Stimulated activated CD8-positive, alpha-beta memory T cell treated with anti-CD3 and anti-CD28 coated beads, Interleukin-4, amount 100 ng/mL, for 4 hours (primary cell): ENCODE measurements around the gene ADGRG2.

Source experiments
- DNase-seq, 2 donors: peaks; one replicate each; pipeline ENCODE4 v3.0.0-alpha.2; 2020; ENCODE audit warnings: low read depth in 2 of 2, low spot score in 1 of 2

Gene ADGRG2, protein sequence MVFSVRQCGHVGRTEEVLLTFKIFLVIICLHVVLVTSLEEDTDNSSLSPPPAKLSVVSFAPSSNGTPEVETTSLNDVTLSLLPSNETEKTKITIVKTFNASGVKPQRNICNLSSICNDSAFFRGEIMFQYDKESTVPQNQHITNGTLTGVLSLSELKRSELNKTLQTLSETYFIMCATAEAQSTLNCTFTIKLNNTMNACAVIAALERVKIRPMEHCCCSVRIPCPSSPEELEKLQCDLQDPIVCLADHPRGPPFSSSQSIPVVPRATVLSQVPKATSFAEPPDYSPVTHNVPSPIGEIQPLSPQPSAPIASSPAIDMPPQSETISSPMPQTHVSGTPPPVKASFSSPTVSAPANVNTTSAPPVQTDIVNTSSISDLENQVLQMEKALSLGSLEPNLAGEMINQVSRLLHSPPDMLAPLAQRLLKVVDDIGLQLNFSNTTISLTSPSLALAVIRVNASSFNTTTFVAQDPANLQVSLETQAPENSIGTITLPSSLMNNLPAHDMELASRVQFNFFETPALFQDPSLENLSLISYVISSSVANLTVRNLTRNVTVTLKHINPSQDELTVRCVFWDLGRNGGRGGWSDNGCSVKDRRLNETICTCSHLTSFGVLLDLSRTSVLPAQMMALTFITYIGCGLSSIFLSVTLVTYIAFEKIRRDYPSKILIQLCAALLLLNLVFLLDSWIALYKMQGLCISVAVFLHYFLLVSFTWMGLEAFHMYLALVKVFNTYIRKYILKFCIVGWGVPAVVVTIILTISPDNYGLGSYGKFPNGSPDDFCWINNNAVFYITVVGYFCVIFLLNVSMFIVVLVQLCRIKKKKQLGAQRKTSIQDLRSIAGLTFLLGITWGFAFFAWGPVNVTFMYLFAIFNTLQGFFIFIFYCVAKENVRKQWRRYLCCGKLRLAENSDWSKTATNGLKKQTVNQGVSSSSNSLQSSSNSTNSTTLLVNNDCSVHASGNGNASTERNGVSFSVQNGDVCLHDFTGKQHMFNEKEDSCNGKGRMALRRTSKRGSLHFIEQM

DNA sequence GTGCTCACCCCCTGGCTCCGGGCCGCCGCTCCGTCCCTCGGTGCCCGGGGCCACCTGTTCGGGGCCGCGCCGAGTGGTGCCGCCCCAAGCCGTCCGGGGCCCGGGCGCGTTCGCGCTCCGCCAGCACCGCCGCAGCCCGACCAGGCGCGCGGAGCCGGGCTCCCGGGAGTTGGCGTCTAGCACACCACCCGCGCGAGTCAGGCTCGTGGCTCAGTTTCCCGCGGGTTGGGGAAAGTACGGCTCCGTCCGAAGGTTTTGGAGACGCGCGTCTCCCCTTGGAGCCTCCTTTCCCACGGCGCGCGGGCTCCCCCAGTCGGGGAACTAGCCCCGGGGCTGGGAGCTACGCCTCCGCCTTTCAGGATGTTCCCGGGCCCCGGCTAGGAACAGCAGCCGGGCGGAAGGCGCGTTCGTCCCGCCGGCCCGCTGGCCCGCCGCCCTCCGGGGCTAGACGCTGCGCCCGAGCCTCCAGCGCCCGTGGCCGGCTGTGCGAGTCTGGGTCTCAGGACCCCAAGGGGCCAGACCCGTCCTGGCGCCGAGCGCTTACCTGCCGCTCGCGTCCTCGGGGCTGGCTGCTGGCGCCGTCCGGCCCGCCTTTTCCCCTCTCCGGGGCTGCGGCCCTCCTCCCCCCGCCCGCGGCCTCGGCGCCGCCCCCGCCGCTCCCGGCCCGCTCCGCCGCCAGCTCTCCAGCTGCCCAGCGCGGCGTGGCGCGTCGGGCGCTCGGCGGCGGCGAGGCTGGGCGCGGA lies at the start of gene ADGRG2:
ADGRG2 (minus strand) TSS at position 571 of the 743 bp plus-strand sequence. CDS start 53,634 bp downstream, outside the sequence.
- no peak for DNase-seq

DNA sequence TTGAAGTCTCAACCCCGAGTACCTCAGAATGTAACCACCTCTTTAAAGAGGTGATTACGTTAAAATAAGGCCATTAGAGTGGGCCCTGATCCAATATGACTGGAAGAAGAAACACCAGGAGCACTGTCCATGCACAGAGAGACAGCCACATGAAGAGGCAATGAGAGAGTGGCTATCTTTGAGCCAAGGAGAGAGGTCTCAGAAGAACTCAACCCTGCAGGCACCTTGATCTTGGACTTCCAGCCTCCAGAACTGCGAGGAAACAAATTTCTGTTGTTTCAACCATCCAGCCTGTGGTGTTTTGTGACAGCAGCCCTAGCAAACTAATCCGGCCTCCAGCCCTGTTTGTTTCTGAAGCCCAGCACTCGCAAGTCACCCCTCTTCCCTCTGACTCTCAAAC lies 46.3 kb upstream of the ADGRG2 start:
- no peak for DNase-seq

DNA sequence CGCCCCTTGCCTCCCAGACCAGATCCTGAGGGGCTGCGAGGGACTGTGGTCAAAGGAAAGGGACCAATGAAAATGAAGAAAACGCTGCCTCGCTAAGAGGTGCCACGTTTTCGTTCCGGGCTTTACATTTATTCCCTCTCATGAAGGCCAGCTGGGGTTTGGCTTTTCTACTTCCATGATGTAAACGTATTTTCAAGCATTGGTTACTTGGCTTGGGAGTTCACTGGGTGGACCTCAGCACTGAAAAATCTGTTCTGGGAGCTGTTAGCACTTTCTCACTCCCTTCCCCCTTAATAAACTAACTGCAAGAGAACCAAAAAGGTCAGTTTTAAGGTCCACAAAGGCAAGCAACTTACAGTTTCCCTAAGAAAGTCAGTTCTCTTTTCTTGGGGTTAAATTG lies 40.6 kb upstream of the ADGRG2 start:
- no peak for DNase-seq

DNA sequence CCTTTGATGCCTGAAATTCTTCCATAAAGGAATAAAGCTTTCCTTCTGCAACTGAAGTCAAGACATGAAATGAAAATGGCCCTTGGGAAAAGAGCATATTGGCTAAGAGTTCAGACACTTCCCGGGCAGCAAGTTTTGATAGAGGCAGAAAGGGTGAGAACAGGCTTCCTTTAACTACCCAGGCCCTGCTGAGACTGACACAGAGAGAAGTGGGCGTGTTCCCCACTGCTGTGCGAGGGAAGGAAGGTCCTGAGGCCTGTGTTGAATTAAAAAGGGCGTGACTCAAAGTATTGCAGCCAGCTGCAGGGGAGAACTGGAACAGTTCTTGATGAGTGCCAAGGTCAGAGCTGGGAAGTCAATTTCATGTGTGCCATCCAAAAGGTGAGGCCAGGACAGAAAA lies 33.9 kb upstream of the ADGRG2 start:
- no peak for DNase-seq

DNA sequence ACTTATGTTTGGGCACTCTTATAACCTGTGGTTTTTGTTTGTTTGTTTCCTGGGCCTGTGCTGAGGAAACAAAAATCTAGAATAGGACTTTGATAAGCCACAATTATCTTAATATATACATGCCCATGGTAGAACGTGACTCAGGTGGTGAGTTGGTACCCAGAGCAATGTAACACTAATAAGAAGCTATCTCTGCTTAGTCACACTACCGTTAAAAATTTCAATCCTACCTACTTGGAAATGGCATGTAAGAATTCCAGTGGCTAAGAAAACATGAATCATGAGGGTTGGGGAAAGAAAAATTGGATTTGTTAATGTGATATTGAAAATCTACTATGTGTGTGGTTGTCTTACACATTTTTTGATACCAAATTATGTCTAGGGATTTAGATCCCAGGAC lies 30.5 kb upstream of the ADGRG2 start:
- no peak for DNase-seq

DNA sequence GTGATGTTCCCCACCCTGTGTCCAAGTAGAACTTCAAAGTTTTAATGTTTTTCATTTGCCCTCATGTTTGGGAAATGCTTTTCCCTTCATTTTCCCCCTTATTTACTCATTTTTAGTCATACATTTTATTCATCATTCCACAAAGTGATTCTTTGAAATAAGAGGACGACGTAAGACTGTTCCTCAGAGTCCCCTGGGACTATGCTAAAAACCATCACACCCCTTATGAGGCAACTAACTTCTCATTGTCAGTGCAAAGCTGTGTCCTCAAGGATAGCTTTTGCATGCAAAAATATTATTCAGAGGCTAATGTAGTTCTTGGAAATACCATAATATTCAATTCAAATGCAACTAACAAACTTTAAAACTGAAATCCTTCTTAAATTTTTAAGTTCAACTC lies 14.8 kb upstream of the ADGRG2 start:
- no peak for DNase-seq

DNA sequence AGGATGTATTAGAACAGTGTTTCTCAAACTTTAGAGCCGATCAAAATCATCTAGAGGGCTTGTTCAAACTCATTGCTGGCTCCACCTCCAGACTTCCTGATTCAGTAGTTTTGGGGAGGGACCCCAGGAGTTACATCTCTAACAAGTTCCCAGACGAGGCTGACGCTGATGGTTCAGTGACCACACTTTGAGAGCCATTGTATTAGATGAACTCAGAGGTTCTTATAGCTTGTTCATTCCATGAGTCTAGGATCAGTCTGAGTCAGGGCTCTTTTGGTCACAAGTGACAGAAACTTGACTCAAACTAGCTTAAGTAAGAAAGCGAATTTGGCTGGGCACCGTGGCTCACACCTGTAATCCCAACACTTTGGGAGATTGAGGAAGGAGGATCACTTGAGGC lies 11.5 kb upstream of the ADGRG2 start:
- DNase-seq, result no peak

DNA sequence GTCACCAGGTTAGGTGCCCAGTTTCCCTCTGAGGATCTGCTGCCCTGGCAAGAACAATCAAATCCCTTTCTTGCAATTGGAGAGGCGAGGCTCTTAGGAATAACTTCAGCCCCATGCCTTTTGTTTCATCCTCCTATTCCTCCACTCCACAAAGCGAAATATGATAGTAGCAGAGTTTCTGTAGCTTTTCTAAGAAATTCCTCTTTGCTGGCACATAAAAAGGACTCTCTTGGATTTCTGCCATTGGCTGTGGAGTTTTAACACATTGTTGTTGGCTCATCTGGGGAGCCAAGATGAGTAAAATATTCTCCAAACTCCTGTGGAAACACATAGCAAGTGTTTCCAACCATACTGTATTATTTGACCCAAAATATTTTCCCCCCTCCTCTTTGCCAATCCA lies 11.0 kb upstream of the ADGRG2 start:
- no peak for DNase-seq

DNA sequence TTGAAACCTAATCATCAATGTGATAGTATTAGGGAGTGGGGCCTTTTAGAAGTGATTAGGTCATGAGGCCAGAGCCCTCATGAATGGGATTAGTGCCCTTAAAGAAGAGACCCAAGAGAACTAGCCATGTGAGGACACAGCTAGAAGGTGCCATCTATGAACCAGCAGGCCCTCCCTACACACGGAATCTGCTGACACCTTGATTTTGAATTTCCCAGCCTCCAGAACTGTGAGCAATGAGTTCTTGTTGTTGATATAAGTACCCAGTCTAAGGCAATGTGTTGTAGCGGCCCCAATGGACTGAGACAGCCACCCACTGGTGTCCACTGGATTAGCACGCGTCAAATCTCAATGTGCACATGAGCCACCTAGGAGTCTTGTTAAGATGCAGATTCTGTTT lies 8.4 kb upstream of the ADGRG2 start:
- no peak for DNase-seq

DNA sequence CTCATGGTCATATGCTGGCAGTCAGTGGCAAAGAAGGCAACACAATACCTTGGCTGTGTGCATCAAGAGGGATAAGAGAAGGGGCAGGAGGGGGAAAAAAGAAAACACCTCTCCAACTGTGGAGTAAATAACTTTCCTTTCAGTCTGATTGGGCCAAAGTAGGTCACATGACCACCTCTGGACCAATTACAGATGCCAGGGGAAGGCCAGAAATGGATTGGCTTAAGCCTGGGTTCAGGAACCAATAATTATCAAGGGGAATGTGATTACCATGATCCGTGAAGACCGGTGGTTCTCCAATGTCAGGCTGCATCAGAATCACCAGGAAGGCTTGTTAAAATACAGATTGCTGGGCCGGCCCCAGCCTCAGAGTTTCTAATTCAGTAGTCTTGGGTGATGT lies 7.4 kb upstream of the ADGRG2 start:
- DNase-seq, result no peak

DNA sequence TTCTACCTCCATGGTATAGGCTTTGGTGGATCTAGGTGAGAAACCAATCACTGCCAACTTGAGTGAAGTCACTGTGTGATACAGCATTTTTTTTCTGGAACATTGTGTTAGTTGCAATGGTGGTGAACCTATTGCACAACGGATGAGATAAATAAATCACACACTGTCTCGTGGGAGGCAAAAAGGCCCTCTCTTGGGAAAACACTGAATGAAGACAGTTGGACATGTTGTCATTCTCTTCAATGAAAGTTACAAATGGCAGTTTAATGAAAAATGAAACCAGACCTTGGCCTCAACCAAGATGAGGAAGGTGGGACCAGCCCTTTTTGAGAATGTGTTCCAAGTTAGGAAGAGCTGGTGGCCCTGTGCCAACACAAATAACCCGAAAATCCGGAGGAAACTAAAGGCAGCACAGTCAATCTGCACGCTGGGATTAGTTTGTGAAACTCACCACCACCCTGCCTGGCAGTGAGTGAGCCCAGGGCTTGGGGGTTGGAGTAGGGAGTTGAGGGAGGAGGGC lies 5.4 kb upstream of the ADGRG2 start:
- DNase-seq, result no peak

DNA sequence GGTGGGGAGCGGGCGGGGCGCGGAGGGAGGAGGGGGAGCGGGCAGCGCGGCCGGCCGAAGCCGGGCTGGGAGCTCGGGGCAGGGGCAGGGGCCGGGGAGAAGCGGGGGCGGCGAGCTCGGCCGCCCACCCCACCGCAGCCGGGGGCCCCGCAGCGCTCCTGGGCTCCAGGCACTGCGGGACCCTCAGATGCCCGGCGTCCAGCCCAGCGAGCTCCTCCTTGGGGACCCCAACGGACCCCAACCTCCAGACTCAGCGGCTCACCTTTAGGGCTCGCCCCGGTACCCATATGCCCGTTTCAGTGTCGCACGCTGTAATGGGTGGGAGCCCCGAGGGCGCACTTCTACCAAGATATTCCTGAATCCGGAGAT lies 357 bp upstream of the ADGRG2 start:
- no peak for DNase-seq

DNA sequence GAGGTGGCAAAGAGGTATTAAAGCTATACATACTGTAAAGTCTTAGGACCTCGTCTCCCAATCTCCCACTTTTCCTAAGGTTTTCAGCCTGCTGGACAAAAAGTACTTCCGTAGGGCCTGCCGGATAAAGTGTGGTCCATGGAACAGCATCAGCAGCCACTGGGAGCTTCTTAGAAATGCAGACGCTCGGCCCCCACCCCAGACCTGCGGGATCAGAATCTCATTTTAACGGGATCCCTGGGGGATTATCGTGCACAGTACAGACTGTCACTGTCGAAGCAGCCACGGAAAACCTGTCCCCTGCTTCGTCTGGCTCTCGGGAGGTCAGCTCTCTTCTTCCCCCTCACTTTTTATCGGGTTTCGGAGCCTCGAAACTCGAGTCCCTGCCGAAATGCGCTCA lies 802 bp downstream of the ADGRG2 start:
- no peak for DNase-seq

DNA sequence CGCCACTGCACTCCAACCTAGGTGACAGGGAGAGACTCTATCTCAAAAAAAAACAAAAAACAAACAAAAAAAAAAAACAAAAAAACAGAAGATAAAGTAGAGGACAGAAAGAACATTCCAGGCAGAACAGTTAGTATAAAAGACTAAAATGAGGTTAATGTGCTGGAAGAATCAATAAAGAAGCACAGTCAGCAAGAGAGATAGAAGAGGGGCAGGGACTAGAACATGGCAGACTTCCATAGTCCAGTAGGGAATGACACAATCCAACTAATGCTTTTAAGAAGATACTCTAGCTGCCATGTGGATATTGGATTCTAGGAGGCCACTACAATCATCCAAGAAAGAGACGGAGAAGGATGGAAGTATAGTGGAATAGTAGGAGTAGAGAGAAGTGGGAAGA lies 11.6 kb downstream of the ADGRG2 start:
- no peak for DNase-seq

DNA sequence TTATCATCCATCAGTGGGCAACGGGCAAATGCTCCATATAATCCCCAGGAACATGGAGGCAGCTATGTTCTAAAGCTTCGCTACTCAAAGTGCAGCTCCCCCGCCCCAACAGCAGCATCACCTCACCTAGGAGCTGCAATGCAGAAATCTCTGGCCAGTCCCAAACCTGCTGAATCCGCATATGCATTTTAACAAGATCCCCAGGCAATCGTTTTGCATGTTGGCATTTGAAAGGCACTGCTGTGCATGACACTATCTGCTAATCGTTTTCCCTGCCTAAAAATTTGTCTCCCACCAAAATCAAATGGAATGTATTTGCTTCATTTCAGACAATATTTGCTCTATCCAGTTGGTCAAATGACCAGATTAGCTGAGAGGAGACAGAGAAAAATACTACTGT lies 15.2 kb downstream of the ADGRG2 start:
- no peak for DNase-seq

DNA sequence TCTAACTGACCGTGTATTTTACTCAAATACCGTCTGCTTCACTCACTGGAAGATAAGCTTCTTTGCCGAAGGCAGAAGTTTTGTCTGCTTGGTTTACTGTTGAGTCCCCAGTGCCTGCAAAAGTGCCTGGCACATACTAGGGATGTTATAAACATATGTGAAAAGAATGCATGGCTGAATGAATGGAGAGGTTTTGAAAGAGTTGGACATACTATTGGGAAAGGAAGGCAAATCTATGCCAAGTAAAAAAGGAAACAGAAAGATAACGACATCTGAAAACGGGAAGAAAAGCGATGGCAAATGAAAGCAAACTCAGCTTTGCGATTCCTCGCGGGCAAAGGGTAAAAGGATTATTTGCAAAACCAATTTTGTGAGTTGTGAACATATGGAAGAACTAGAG lies 21.7 kb downstream of the ADGRG2 start:
- no peak for DNase-seq

DNA sequence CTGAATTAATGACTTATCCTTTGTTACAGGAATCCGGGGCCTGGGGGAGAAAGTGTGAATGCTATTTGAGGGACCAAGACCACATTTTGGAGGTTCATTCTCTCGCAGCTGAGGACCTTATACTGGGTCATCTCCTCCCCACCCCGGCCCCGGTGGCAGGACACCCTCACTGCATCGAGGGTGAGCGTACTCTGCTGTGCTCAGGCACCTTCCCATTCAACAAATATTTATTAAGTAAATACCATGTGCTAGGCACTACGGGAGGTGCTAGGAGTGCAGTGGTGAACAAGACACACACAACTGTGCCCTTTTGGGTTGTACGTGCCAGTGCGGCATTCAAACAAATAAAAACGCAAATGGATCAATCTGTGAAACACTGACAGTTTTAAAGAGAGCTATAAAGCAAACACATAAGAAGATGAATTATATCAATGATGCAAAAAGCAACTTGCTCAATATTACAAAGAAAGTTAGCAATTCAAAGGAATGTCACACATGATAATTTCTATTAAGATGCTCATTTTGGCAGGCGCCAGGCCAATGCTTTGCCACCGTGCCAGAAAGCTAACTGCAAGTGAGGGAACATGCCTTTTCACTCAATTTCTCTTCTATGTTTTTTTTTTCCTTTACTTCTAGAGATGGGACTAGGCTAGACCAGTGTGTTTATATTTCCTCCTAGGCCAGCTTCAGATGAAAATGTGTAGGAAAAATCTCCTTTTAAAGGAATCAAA lies 24.6 kb downstream of the ADGRG2 start:
- no peak for DNase-seq

DNA sequence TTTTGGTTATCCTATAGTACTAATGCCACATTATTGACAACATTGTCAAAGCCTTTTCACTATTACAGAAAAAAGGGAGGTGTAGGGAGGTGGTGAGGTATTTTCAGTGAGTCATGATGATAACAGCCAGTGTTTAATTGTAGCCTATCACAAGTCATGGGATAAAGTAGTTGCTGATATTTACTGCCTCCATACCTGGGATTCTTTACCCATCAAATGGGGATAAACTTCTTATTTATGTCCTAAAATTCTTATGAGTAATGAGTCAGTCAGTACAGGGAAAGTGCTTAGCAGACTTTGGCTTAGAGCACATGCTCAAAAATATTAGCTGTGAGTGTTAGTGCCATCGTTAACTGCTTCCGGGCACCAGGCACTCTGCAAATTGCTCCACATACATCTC lies 25.7 kb downstream of the ADGRG2 start:
- DNase-seq, result no peak

DNA sequence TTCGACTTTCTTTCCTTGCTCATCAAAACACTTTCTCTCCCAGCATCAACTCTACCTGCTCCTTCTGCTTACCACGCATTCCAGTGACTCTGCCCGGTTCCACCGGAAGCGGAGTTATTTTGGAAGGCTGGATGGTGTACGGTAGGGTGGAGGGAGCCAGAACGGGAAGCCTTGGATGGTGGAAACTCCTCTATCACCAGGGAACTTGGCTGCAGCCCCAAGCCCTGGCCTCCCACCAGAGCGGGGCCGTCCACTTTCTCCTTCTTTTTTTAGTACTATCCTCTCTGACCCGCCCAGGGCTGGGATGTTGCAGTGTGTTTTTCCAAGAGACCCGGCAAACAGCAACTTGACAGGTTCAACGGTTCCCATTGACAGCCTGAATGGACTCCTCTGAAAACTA lies 27.6 kb downstream of the ADGRG2 start:
- no peak for DNase-seq

DNA sequence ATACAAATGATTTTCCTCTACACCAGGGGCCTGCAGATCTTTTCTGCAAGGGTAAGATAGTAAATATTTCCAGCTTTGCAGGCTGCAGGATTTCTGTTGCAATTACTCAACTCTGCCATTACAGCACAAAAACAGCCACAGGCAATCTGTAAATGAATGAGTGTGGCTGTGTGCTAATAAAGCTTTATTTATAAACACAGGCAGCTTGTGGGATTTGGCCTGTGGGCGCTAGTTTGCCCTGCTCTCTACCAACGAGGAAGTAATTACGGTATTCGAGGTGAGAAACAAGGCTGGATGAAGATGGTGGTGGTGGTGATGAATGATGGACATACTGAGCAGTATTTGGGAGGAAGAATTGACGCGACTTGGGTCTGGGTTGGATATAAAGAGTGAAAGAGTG lies 30.7 kb downstream of the ADGRG2 start:
- no peak for DNase-seq
